Activated CD4-positive, alpha-beta T cell treated with anti-CD3 and anti-CD28 coated beads for 4 hours (primary cell): ENCODE measurements around the gene FAM151A.

Experiments used
- DNase-seq, 2 donors: peaks; one replicate each; pipeline ENCODE4 v3.0.0-alpha.2; 2020

Gene FAM151A

DNA sequence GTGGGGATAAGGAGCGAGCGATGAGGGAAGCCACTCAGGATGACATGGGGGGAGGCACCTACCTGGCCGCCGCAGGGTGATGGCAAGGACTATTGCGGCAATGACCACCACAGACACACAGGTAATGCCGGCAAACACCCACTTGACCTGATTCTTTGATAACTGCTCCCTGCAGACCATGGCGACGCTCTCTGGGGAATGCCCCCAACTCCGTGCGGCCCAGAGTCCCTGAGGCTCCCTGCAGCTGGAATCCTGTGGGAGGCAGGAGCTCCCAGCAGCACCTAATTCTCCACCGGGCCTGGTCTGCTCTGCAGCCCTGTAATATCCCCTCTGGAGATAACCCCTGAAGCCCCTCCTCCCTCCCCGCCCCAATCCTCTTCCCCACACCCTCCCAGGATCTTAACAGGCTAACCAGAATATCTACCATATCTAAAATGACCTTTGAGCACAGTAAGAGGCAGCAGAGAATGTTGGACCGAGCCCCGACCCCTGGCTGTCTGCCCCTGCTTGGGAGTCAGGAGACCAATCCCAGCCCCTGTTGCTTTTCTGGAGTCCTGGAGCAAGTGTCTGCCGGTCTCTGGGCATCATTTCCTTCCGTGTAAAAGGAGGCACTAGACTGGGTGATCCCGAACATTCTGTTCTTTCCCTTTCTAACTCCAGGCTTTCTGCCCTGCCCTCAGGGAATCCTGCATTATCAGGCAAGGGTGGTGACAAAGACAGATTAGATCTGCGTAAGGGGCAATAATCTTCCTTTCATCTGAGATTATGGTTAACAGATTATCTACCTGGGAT lies at the start of gene FAM151A:
TSS of gene FAM151A (minus strand) at position 310 of the 792 bp plus-strand sequence. CDS start at position 180, 130 bp downstream.
- DNase-seq = no peak

DNA sequence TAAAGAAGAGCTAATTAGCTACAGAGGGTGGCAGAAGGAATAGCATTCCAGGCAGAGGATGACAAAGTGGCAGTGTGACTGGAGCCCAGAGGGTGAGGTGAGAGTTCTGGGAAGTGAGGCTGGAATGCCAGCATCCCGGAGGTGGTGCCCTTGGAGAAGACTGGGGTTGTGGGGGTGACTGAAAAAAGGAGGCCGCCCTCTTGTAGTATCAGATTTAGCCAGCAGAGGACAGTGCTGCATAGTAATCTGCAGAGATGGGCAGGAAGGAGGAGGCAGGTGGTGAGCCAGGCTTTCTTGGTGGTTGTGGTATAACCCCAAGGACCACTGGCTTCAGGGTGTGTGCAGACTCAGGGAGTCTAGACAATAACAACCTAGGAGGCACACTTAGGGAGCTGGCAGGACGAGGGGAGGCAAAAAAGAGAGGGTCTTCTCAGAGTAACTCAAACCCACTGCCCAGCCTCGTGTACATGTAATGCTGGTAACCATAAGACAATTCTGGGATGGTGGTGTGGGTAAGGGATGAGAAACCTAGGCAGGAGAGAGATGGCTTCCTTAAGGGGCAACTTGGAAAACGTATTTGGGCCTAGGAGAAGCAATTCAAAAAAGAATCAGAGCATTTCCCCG lies 48.8 kb upstream of the FAM151A start:
- DNase-seq = peak; percentile 38 to 69

DNA sequence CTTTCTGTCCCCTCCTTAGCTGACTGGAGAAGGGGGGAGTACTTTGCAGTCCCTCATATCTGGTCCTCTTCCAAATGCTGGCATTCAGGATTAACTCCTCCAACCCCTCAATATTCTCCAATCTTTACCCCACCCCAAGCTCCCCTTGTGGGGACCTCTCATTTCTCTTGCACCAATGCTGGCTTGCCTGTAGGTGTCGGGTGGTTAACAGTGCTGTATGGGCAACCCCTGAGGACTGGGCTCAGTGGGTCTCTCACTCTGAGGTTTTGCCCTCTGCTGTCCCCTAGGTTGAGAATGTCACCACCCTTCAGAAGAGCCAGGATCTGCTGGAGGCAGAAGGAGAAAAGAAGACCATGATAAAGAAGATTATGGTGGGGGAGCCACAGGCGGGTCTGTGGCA lies 45.2 kb upstream of the FAM151A start:
- DNase-seq = no peak

DNA sequence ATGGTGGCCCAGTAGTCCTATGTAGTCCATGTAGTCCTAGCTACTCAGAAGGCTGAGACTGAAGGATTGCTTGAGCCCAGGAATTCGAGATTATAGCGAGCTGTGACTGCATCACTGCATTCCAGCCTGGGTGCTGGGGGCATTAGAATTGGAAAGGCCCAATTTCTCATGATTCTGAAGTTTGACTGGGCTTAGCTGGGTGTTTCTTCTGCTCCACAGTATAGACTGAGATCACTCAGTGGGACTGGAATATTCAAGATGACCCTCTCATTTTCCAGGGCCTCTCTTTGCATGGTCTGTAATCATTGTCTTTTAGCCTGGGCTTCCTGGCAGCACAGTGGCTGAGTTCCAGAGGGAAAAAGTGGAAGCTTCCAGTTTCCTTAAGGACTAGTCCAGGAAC lies 44.5 kb upstream of the FAM151A start:
- no peak for DNase-seq

DNA sequence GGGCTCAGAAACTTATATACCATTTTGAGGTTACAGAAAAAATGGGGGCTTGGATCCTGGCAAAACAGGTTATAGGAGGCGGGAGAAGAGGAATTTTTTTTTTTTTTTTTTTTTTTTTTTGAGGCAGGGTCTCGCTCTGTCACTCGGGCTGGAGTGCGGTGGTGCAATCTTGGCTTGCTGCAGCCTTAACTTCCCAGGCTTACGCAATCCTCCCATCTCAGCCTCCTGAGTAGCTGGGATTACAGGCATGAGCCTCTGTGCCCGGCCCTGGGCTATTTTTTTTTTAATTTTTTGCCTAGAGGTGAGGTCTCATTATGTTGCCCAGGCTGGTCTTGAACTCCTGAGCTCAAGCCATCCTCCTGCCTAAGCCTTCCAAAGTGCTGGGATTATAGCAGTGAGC lies 43.0 kb upstream of the FAM151A start:
- DNase-seq = no peak

DNA sequence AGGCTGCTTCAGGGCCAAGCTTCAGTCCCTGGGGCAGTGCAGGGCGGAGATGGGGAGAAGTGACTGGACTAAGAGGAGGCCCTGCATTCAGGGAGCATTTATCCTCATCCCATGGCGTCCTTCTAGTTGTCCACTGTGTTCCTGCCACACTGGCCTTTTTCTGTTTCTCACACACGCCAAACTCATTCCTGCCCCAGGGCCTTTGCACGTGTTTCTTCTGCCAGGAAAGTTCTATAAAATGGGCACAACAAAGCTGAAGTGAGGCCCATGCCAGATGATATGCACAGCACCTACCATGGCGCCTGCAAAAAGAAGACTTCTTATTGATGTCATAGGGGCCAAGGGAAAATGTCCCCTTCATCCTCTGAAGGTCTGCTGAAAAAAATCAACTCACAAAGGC lies 42.5 kb upstream of the FAM151A start:
- DNase-seq = no peak

DNA sequence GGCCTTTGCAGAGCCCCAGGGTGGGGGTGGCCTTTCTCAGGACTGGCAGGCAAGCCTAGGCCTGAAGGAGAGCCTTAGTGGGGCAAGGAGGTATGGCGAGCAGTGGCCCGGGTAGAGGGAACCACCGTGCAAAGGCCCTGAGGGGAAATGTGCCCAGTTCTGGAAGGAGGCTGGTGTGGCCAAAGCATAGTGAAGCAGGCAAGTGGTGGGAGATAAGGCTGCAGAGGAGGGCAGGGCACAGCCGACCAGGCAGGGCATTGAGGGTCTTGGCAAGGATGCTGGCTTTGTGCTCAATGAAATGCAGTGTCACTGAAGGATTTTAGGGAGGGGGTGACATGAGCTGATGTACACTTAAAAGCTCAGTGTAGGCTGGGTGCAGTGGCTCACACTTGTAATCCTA lies 41.0 kb upstream of the FAM151A start:
- DNase-seq = no peak

DNA sequence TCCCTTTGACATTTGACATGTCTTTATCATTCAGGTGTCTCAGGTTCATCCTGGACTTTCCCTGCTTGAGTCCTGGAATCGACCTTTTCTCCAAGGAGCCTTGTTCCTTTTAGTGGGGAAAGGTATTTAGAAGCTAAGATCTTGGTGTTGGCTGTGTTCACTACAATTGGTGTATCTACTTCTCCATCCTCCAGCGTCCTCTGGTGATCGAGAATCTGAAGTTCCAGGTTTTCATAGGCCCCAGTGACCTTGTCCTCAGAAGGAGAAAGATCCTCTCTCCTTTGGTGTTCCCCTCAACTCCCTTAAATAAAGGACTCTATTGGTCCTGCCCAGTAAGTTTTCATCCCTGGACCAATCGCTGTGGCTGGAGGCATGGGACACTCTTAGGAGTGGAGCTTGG lies 40.4 kb upstream of the FAM151A start:
- no peak for DNase-seq

DNA sequence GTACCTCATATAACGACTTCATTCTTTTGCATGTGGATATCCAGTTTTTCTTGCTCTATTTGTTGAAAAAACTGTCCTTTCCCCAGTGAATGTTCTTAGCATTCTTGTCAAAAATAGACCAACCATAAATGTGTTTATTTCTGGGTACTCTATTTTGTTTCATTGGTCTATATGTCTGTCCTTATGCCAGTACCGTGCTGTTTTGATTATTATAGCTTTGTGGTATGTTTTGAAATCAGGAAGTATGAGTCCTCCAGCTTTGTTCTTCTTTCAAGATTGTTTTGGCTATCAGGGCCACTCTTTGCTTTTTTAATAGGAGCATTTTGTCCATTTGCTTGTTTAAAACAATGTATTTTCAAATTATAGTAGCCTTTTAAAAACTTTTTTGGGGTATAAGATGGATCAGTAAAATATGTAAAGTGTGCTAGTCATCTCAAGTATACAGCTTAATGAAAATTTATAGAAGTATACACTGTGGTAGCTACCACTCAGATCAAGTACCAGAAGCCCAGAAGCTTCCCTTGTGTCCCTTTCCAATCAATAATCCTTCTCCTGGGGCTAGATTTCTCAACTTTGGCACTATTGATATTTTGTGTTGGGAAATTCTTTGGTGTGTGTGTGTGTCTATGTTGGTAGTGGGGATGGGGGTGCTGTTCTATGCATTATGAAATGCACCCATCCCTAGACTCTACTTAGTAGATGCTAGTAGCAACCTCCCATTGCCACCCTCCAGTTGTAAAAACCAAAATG lies 35.0 kb upstream of the FAM151A start:
- no peak for DNase-seq

DNA sequence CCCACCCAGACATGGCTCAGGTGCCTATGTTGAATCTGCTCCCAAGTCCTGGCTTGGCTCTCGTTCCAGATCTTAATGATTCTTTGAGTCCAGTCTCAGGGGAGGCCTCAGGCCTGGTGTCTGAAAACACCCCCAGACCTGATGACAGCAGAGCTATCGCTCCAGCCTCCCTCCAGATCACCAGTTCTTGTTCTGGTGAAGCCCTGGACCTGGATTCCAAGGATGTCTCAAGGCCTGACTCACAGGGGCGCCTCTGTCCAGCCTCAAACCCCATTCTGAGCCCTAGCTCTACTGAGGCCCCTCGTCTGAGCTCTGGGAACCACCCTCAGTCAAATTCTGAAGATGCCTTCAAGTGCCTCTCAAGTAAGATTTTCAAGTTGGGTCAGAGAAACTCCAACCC lies 29.7 kb upstream of the FAM151A start:
- DNase-seq = no peak

DNA sequence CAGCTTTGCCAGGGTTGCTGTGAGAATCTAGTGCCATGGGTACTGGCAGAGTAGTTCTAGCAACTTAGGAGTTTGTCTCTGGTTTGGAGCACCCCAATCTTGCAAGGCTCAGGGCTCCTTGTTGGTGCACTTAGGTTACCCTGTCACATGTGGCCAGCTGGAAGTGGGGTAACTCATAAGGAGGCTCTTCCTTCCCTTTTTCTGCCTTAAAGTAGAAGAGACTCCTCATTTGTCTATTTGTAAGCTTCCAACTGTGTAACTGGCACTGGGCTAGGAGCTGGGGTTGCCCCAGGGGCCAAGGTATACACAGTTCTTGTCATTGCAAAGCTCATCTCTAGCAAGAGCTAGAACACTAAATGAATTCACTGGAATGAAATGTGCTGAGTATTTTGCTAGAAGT lies 28.8 kb upstream of the FAM151A start:
- DNase-seq = no peak

DNA sequence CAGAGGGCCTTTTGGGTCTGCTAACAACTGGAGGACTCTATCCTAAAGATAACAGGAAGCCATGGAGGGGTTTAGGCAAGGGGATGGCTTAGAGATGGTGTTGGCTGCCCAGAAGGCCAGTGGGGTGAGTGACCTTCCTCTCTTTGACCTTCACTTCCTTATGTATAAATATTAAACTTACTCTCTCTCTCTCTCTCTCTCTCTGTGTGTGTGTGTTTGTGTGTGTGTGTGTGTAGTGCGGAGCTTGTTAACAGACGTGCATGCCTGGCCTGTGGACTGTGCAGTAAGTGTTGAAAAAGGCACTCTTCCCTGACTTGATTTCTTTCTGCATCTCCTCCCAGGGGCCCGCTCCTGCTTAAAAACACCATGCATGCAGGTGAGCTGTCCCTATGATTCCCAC lies 28.3 kb upstream of the FAM151A start:
- DNase-seq = no peak

DNA sequence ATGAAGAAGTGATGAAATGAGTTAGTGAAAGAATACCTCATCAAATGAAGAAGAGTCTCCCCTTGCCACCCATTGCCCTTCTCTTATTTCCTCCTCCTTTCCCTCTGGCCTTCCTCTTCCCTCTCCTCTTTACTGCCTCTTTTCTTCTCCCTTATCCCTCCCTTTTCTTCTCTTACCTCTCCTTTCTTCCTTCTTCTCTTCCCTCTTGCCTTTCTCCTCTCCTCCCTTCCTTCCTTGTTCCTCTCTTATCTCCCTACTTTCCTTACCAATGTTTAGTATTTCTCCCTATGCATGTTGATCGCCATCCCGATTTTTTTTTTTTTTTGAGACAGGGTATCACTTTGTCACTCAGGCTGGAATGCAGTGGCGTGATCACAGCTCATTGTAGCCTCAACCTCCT lies 27.1 kb upstream of the FAM151A start:
- DNase-seq = no peak

DNA sequence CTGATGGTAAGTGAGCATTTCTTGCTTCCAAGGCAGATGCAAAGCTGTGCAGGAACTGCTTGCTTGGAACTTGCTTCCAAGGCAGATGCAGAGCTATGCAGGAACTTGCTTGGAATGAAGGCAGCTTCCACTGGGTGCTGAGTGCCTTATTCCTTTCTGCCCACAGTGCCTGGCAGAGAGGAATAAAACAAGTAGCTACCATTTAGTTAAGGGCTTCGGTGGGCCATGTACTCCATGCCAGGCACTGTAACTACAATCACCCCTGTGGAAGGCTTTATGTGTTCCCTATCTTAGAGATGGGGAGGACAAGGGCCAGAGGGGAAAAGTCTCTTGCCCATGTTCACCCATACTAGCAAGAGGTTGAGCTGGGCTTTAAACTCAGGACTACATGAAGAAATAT lies 26.6 kb upstream of the FAM151A start:
- no peak for DNase-seq

DNA sequence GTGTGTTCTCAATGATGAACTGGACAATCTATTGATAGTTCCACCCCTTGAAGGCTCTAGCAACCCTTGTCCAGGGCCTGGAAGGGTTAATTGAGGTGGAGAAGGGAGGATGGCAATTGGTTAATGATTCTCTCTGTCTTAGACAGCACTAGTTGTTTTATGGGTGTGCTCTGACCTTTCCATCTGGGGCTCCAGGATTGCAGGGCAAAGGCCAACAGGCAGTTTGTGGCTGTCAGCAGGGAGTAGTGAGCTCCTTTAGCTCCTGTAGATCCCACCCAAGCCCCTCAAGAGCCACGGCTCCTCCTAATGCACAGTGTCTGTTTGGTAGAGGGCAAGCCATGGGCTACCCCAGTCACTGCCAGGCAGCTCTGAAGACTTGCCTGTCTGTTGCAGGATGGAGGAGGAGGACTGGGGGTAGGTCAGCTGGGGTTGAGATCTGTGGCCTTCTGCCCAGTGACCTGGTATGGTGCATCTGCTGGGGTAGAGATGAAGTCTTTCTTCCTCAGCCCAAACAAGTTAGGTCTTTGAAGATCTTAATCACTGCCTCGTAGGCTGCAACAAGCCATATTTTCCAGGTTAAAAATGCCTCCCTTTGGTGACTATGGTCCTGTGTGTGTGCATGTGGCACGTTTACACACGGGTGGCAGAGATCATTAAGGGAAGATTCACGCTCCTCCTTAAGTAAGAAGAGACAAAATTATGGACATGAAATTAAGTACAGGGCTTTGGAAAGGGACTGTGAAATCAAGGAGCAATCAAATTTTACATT lies 26.0 kb upstream of the FAM151A start:
- no peak for DNase-seq

DNA sequence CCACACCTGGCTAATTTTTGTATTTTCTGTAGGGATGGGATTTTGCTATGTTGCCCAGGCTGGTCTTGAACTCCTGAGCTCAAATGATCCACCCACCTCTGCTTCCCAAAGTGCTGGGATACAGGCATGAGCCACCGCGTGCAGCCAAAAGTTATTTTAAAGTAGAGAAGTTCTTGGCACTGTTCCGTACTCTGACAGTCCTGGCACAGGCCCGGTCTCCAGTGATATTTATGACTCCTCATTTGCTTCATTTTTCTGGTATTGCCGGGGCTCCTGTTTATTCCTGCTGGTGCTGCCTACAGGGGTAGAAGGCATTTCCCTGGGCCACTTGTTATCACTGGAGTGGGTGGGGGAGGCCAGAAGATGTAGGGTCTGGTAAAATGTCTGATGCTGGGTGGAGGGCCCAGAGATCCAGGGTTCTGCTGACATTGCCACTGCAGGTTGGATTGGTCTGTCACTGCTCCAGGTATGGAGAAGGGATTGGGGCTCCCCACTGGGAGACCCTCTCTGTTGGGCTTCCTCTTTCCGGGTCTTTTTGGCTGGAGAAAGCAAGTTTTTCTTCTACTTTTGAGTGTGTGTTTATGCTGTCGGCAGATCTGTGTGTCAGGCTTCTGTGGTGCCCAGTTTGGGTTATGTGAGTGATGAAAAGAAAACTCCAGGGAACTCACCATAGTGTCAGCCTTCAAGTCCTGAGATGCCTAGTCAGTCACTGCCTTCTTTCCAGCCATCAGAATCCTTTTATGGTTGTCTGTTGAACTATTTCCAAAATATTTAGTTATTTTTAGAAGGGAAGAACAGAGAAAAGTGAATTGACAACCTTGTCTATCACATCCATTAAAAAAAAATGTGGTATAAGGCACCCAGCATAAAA lies 22.7 kb upstream of the FAM151A start:
- DNase-seq = no peak

DNA sequence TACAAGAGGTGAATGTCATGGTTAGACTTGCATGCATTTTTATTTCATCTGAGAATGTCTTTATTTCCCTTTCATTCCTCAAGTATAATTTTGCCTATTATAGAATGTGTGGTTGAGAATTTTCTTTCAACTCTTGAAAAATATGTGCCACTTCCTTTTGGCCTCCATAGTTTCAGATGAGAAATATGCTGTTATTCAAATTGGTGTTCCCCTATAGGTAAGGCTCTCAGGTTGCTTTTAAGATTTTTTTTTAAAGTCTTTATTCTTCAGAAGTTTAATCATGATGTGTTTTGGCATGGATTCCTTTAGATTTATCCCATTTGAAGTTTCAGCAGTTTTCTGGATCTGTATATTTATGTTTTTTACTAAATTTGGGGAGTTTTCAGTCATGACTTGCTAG lies 20.4 kb upstream of the FAM151A start:
- no peak for DNase-seq

DNA sequence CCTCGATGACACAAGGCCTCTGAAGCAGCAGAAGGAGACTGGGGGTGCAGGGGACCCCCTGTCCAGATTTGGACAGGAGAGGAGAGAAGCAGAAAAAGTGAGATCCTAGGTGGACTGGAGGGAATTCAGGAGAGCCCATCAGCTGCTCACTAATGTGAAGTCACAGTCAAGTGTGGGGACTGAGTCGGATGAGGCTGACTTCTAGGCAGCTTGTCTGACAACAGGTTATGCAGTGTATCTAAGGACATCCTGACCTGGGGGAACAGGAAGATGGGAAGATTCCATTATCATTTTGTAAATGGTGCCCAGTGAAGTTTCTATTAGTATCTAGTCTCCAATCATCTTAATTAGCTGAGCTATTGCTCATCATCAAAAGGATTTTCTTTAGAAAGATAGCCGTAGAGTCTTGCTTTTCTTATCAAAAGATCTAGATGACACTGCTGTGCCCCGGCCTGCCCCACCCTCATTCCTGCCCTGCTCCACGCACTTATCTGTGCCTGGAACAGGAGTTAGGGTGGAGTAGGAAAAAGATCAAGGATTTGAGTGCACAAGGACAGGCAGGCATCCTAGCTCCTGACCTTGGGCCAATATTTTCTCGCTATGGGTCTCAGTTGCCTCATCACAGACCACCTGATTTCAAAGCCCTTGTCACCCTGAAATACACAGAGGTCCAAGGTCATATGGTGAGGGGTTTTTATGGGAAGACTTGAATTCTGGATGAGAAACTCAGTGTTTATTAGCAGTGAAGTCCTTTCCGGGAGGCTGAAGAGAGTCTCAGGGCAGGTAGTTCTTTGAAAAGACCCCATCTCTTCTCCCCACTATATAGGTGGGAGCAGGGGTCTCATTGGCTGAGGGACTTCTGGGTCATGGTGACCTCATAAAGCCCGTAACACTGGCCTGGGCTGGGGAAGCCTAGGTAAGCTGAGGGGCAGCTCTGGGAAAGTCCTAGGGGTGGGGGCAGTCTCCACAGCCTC lies 17.8 kb upstream of the FAM151A start, which contains the start of gene MROH7:
TSS of gene MROH7 (plus strand) at position 924 of the 974 bp plus-strand sequence. CDS start 11,141 bp downstream, outside the sequence.
- no peak for DNase-seq

DNA sequence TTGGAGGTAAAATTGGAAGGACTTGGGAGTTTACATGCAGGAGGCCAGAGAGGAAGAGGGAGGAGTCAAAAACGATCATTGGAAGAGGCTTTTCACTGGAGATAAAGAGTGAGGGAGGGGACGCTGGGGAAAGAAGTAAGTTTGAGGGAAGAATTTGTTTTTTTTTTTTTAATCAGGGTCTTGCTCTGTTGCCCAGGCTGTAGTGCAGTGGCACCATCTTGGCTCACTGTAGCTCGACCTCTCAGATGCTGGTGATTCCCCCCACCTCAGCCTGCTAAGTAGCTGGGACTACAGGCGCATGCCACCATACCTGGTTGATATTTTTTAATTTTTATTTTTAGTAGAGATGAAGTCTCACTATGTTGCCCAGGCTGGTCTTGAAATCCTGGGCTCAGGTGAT lies 17.0 kb upstream of the FAM151A start:
- DNase-seq = no peak
